Spleen (tissue), 11 donors: Measurements from ENCODE around the gene RTL5. TPM values are rescaled to one million over a fixed set of nuclear protein-coding genes. Genes with fewer than 3 reads are reported as not detected.

Experiments used
- DNase-seq: peaks from one replicate; pipeline ENCODE4 v3.0.0-alpha.2; 2020
- H3K27ac ChIP-seq, 8 donors: fragments of 200-600 bp; sonication (generic) in 7 of 8; 1 replicate in 4 of 8; 2 replicates in 4 of 8; pipeline versions ENCODE4 v1.5.0 to v1.8.0; 2016 to 2021; ENCODE audit warnings: inconsistent platforms in 4 of 8, mild to moderate bottlenecking in 4 of 8, moderate library complexity in 1 of 8
- H3K27me3 ChIP-seq, 7 donors: fragments of 200-600 bp; sonication (generic) in 6 of 7; replicated peaks in 1 of 7; 1 replicate in 4 of 7; 2 replicates in 3 of 7; pipeline versions ENCODE4 v1.5.0 to v1.8.0; 2016 to 2021; ENCODE audit warnings: inconsistent platforms in 3 of 7, mild to moderate bottlenecking in 1 of 7
- H3K36me3 ChIP-seq, 6 donors: fragments of 200-600 bp; sonication (generic) in 5 of 6; 1 replicate in 4 of 6; 2 replicates in 2 of 6; pipeline versions ENCODE4 v1.5.0 to v1.8.0; 2016 to 2021; ENCODE audit warnings: inconsistent platforms in 2 of 6
- H3K4me1 ChIP-seq, 6 donors: fragments of 200-600 bp; sonication (generic) in 5 of 6; 1 replicate in 3 of 6; 2 replicates in 3 of 6; pipeline versions ENCODE4 v1.5.0 to v1.8.0; 2016 to 2021; ENCODE audit warnings: inconsistent platforms in 3 of 6
- H3K4me3 ChIP-seq, 8 donors: fragments of 200-600 bp; sonication (generic) in 7 of 8; 1 replicate in 4 of 8; 2 replicates in 4 of 8; pipeline versions ENCODE4 v1.5.0 to v1.8.0; 2016 to 2021; ENCODE audit warnings: inconsistent platforms in 4 of 8, mild to moderate bottlenecking in 4 of 8, moderate library complexity in 2 of 8
- H3K9me3 ChIP-seq, 8 donors: fragments of 200-600 bp; sonication (generic) in 7 of 8; 1 replicate in 4 of 8; 2 replicates in 4 of 8; pipeline versions ENCODE4 v1.5.0 to v1.8.0; 2016 to 2021; ENCODE audit warnings: inconsistent platforms in 4 of 8
- CTCF ChIP-seq, 11 experiments: fragments of 200-600 bp in 7 of 11; fragments of 450-650 bp in 4 of 11; sonication (generic) in 4 of 11; IDR thresholded peaks in 8 of 11; conservative IDR thresholded peaks in 3 of 11; 1 replicate in 7 of 11; 2 replicates in 4 of 11; pipeline versions ENCODE4 v1.4.0 to v1.8.0; 2016 to 2021; ENCODE audit warnings: antibody characterized with exemption in 11 of 11, inconsistent platforms in 4 of 11, mild to moderate bottlenecking in 1 of 11
- POLR2A ChIP-seq, 3 donors: fragments of 450-650 bp; IDR thresholded peaks; one replicate each; pipeline ENCODE4 v1.5.1; 2017; ENCODE audit warnings: antibody characterized with exemption in 3 of 3, mild to moderate bottlenecking in 1 of 3
- POLR2AphosphoS5 ChIP-seq, 3 donors: sonication (generic); formaldehyde crosslinking; IDR thresholded peaks; one replicate each; pipeline ENCODE4 v1.5.1; 2017; ENCODE audit warnings: antibody characterized with exemption in 3 of 3
- WGBS, 5 donors: extraction: QIAGEN DNeasy Blood & Tissue Kit in 3 of 5; methylation state at CpG; one replicate each; pipeline versions ENCODE4 v1.1.5 to v1.1.7; 2013 to 2018; 5-methylcytosine and 5-hydroxymethylcytosine counted together
- intact Hi-C: fragments of 100-400 bp; cut with DNase I; formaldehyde crosslinking; loops from one replicate; pipeline ENCODE4 v1.15.0; 2023; ENCODE audit warnings: low total_unique reads
- polyA plus RNA-seq, 3 donors: library from polyadenylated mRNA; stranded (reverse); fragments of 200-250 nt; gene quantifications; one replicate each; pipeline ENCODE4 v1.2.1, GENCODE V29; 2013
- total RNA-seq, 7 donors: library from RNA; depleted of rRNA in 3 of 7; stranded (reverse); fragments of >200 nt in 3 of 7; fragmentation: NEBNext Ultra II Directional in 4 of 7; extraction: Animal tissue kit (Norgen Biotek cat#: 25700) in 4 of 7; gene quantifications; one replicate each; pipeline versions ENCODE4 v1.1.0 to v1.2.1, GENCODE V29; 2016 to 2021
- donor health status: healthy with polysubstance abuse.
- donor health status: DM: no; HTN: no; CAD: no; lungs with moderate emphysema.
- donor health status: DM: no; HTN: no; CAD: no.
- donor health status: Bipolar disorder and iron deficiency.
- donor health status: healthy.
- donor health status: DM: no; HTN: no; CAD: no.
- donor health status: DM: yes; HTN: yes; CAD: no.

RTL5 gene
- total and polyA plus RNA-seq, 10 donors = 0.46 to 5.9 (median 3.5) TPM

- peak overlapping the region in 4 of 8 donors; percentile 21 to 88 (median 47) for H3K27ac ChIP-seq
- 16 to 47% (median 21%) methylated on average over 3 to 9 of the region's 9 CpGs for whole genome bisulfite sequencing, 5 donors
- intact Hi-C loops = loop anchor here (5.0 kb wide), 1 partner anchor 109 kb away; no protein-coding TSS in a partner anchor
- TF ChIP-seq POLR2AphosphoS5 (IDR thresholded peaks at IDR 0.05) = no peak
- TF ChIP-seq POLR2A (IDR thresholded peaks at IDR 0.05) = no peak
- peak; percentile 79 to 94 (median 89) for TF ChIP-seq CTCF (IDR thresholded peaks at IDR 0.05 in 8 of 11, conservative IDR thresholded peaks at IDR 0.05 in 3 of 11)
- H3K4me1 ChIP-seq = peaks cover 0 to 71% (median 43%) of the 10 kb centered on the region in 6 donors
- no peaks in the 10 kb centered on the region for H3K9me3 ChIP-seq
- H3K36me3 ChIP-seq = no peaks in the 10 kb centered on the region
- DNase-seq = peak; percentile 93
- no peak overlapping the region for H3K4me3 ChIP-seq
- peaks cover 0 to 42% (median 3%) of the 10 kb centered on the region in 7 donors for H3K27me3 ChIP-seq
These were observed 5.1 kb downstream of the RTL5 start for GRCh38 chrX:72126539-72127140.

GRCh38 chrX:72126048-72126415, 5.7 kb downstream of the RTL5 start:
- intact Hi-C loops = loop anchor here (5.0 kb wide), 1 partner anchor 109 kb away; no protein-coding TSS in a partner anchor
- H3K27ac ChIP-seq = peak overlapping the region in 5 of 8 donors; percentile 21 to 88 (median 50)
- no peaks in the 10 kb centered on the region for H3K9me3 ChIP-seq
- H3K27me3 ChIP-seq = peaks cover 0 to 38% (median 0%) of the 10 kb centered on the region in 7 donors
- TF ChIP-seq CTCF (IDR thresholded peaks at IDR 0.05 in 8 of 11, conservative IDR thresholded peaks at IDR 0.05 in 3 of 11) = no peak
- no peak for TF ChIP-seq POLR2AphosphoS5 (IDR thresholded peaks at IDR 0.05)
- no peak for TF ChIP-seq POLR2A (IDR thresholded peaks at IDR 0.05)
- no peak overlapping the region for H3K4me3 ChIP-seq
- 13 to 41% (median 40%) methylated on average over 2 to 3 of the region's 3 CpGs for WGBS, 5 donors
- H3K4me1 ChIP-seq = peaks cover 0 to 72% (median 46%) of the 10 kb centered on the region in 6 donors
- no peaks in the 10 kb centered on the region for H3K36me3 ChIP-seq
- DNase-seq = no peak

GRCh38 chrX:72125331-72126047, 6.2 kb downstream of the RTL5 start:
- no peak for DNase-seq
- no peaks in the 10 kb centered on the region for H3K36me3 ChIP-seq
- no peaks in the 10 kb centered on the region for H3K9me3 ChIP-seq
- peak overlapping the region in 4 of 8 donors; percentile 42 to 88 (median 51) for H3K27ac ChIP-seq
- H3K4me1 ChIP-seq = peaks cover 0 to 72% (median 47%) of the 10 kb centered on the region in 6 donors
- TF ChIP-seq POLR2A (IDR thresholded peaks at IDR 0.05) = no peak
- no peak for TF ChIP-seq POLR2AphosphoS5 (IDR thresholded peaks at IDR 0.05)
- no peak for TF ChIP-seq CTCF (IDR thresholded peaks at IDR 0.05 in 8 of 11, conservative IDR thresholded peaks at IDR 0.05 in 3 of 11)
- H3K27me3 ChIP-seq = peaks cover 0 to 36% (median 0%) of the 10 kb centered on the region in 7 donors
- intact Hi-C loops = loop anchor here (5.0 kb wide), 1 partner anchor 108 kb away; no protein-coding TSS in a partner anchor
- H3K4me3 ChIP-seq = no peak overlapping the region
- WGBS, 5 donors = 55 to 63% (median 57%) methylated on average over 4 to 6 of the region's 6 CpGs
